Skin of body (tissue), 2 donors: Measurements from ENCODE around the gene TMEM231. TPM values are rescaled to one million over a fixed set of nuclear protein-coding genes. Genes with fewer than 3 reads are reported as not detected.
"Not testable (repeated sequence)": the region's sequence is repeated elsewhere in the genome, so short reads cannot be mapped to it uniquely, and the experiment has no call there.

Experiments
- DNase-seq: peaks from one replicate; lab custom pipeline; 2025; lab: John Stamatoyannopoulos, UW
- total RNA-seq: library from RNA; depleted of rRNA; stranded (reverse); fragments of >200 nt; gene quantifications from one replicate; pipeline ENCODE4 v1.2.3, GENCODE V29; 2014

The TMEM231 gene
- total RNA-seq, 1 donor from 2014 or later = 6.8 TPM

- DNase-seq = no peak
These were observed 23.3 kb downstream of the TMEM231 start for GRCh38 chr16:75532791-75533190.

- DNase-seq = no peak
These were observed 23.8 kb downstream of the TMEM231 start for GRCh38 chr16:75532142-75532765.

- no peak for DNase-seq
These were observed 26.1 kb downstream of the TMEM231 start for GRCh38 chr16:75529959-75530358.

- no peak for DNase-seq
These were observed 26.8 kb downstream of the TMEM231 start for GRCh38 chr16:75529056-75529905.

DNA sequence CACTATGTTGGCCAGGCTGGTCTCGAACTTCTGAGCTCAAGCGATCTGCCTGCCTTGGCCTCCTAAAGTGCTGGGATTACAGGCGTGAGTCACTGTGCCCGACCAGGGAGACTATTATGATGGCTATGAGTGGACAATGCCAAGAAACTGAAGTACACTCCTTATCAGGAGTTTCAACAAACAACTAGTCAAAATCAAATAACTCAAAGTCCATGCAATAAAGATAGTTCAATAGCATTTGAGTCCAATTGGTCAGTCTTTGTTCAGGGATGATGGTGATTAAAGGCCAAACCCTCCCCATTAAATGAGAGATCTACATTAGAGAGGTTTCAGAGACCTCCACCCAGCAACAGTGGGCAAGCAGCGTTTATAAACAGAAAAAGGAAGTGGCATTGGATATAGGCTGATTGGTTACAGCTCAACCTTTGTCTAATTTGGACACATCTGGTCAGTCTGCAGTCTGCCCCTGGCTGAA is 28.2 kb downstream of the TMEM231 start:
- no peak for DNase-seq

DNA sequence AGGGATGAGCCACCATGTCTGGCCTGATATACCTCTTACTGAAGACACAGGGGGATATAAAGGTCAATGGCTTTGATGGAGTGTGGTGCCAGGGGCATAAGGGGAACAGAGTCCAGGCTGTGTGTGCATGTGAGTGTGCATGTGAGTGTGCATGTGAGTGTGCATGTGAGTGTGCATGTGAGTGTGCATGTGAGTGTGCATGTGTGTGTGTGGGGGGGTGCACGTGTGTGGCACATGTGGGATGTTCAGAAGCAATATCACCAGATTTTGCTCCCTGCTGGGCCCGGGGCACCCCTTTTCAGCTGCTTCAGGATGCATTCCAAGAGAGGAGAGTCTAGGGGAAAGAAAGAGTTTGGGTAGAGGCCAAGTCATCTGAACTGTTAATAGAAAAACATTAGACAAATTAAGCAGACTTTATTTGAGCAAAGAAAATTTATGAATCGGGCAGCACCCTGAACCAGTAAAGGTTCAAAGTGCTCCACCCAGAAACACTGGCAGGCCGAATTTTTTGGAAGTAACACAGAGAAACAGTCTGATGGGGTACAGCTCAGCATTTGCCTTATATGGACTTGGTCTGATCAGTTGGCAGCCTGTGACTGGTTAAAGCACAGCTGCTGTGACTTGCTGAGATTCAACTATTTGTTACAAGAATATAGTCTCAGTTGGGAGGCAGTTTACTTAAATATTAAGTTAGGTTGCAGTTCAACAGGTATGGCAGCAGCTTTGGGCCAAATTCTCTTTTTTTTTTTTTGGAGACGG is 29.8 kb downstream of the TMEM231 start:
- no peak for DNase-seq

- no peak for DNase-seq
These were observed 36.9 kb downstream of the TMEM231 start for GRCh38 chr16:75519175-75519574.

DNA sequence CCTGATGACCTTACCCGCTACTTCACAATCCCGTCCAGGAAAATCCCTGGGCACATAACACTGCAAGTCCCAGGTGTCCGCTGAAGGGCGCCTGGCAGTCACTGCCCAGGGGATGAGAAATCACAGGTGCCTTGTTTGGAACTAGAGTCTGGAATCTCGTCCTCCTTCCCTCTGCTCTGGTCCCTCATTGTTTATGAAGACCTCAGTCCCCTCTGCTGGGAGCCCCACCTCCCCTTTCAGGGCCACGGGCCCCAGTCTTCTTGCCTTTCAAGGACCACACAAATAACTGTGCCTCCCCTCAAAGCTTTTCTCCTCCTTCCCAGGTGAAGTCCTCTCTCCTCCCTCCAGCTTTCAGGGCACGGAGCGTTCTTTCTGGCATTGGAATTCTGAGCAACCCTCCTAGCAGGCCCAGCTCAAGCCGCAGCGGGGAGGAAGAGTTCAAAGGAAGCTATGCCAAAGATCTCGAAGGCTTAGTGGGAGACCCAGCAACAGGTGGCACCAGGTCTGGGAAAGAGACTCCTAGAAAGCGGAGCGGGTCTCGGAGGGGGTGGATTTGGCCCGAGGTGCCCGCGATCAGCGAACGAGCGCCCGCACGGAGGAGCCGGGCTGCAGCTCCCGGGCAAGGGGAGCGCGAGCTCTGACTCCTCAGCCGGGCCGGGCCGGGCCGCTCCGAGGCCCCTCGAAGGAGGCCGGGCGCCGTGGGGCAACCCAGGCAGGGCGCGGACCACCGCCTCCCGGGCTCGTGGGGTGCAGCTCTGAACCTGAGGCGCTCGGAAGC is 39.7 kb downstream of the TMEM231 start:
- DNase-seq = not testable (repeated sequence)

DNA sequence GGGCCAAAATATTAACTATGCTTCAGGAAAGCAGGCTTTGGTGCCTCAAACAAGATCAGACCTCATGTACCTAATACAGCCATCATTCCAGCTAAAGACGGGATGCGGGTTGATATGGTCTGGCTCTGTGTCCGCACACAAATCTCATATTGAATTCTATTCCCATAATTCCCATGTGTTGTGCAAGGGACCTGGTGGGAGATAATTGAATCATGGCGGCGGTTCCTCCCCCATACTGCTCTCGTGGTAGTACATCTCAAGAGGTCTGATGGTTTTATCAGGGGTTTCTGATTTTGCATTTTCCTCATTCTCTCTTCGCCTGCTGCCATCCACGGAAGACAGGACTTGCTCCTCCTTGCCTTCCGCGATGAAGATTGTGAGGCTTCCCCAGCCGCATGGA is 41.8 kb downstream of the TMEM231 start:
- no peak for DNase-seq

- no peak for DNase-seq
These were observed 49.5 kb downstream of the TMEM231 start for GRCh38 chr16:75506574-75506973.

DNA sequence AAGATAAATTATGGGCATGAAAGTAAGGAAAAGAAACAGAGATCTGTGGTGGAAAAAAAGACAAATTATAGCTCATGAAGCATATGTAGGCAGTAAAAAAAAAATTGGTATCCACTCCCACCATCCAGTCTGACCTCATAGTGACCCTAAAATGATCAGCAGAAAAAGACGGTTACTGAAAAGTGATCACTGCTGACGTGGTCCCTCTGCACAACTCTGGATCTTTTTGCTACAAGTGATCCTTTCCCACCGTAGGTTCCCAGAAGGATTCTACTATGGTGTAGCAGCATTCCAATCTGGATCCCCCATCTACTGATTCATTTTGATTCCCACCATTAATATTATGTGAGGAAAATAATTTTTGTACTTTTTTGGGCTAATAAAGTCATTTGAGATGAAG is 49.9 kb downstream of the TMEM231 start:
- no peak for DNase-seq

DNA sequence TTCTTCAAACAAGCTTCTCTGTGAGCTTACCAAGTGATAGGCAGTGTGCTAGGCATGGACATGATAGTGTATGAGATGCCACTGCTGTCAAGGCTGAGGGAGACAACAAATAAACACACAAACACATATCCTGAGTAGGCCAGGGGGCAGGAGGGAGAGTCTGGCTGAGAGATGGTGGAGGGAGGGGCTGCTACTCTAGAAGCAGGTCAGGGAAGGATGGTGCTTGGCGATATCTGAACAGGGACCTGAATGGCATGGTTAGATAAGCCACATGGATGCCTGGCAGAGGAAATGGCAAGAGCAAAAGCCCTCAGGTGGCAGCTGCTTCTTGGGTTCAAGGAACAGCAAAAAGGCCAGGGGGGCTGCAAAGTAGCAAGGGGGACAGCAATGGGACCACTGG is 52.3 kb downstream of the TMEM231 start:
- no peak for DNase-seq

DNA sequence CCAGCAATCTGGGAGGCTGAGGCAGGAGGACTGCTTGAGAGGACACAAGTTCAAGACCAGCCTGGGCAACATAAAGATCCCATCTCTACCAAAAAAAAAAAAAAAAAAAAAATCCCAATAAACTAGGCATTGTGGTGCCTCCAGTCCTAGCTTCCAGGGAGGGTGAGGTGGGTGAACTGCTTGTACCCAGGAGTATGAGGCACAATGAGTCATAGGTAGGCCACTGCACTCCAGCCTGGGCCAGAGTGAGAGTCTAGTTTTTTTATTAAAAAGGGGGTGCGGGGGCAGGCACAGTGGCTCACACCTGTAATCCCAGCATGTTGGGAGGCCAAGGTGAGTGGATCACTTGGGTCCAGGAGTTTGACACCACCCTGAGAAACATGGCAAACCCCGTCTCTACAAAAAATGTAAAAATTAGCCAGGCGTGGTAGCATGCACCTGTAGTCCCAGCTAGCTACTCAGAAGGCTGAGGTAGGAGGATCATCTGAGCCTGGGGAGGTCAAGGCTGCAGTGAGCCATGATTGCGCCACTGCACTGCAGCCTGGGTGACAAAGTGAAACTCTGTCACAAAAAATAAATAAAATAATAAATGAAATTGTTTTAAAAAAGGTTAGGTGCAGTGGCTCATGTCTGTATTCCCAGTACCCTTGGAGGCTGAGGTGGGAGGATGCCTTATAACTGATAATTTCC is 53.0 kb downstream of the TMEM231 start:
- DNase-seq = no peak

DNA sequence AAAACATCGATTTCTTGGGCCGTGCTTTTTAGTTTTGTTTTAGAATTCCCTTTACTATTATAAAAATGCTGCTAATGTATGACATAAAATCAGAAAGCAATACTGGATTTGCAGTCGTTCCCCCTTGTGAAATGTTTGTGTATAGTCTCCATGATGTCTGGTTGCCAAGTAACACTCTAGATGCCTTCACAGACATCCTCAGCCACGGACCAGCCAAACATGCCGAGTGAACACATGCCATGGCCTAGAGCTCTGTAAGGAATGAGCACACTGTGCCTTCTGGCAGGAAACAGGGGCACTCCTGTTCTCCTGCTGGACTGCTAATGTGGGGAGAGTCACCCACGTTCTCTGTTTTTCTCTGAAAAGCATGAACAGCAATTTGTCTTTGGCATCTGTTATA is 54.2 kb downstream of the TMEM231 start:
- DNase-seq = peak; percentile 12

DNA sequence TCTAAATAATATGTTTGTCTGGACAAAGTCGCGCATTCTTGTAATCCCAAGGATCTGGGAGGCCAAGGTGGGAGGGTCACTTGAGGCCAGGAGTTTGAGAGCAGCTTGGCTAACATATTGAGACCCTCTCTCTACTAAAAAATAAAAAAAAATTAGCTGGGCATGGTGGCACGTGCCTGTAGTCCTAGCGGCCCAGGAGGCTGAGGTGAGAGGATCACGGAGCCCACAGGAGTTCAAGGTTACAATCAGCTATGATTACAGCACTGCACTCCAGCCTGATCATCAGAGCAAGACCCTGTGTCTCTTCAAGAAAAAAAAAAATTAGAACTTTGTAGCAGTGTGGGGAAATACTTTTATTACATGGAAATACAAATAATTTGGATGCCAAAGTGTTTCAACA is 54.7 kb downstream of the TMEM231 start:
- DNase-seq = no peak

DNA sequence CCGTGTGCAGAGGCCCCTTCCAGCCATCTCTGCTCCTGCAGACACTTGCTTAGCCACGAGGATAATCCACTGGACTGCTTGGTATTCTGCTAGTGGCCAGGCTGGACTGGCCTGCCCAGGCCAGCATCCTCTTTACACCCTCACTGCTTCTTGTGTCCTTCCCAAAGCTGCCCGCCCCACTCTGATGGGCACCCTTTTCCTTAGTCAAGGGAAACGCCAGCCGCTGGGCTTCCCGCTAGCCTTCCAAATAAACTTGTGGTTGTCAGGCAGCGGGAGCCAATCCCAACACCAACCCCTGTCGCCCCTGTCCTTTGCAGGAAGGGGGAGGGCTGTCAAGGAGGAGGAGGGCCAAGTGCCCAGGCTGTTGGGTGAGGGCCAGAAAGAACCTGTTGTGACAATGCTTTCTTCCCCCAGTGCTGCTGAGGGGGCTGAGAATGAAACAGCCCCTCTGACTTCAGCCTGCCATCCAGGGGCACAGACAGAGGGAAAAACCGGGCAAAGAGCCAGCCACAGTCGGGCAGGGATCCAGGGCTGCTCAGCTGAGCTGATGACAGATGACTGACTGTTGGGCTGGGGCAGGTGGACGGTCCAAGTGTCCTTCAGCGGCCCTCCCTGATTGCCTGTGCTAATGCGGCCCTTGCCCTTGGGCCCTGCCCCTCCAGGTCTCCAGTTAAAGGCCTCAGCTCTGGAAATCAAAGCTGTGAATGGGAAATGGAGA is 57.3 kb downstream of the TMEM231 start:
- DNase-seq = not testable (repeated sequence)

DNA sequence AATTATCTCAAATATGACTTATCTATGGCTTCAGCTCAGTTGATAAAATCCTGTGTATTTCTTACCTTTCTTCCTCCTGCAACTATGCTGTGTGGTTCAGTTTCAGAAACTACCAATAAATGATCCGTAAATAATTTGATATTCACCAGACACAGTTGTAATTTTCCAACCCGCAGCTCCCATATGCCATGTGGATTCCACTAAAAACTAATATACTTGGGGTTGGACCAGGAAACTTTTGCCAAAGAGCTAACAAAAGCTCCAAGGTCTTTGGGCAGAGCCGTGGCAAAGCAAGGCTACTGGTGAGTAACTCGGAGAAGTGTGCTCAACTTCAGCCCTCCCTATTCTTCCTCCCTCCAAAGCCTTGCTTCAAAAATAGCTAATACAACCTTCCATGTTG is 58.5 kb downstream of the TMEM231 start:
- DNase-seq = no peak

DNA sequence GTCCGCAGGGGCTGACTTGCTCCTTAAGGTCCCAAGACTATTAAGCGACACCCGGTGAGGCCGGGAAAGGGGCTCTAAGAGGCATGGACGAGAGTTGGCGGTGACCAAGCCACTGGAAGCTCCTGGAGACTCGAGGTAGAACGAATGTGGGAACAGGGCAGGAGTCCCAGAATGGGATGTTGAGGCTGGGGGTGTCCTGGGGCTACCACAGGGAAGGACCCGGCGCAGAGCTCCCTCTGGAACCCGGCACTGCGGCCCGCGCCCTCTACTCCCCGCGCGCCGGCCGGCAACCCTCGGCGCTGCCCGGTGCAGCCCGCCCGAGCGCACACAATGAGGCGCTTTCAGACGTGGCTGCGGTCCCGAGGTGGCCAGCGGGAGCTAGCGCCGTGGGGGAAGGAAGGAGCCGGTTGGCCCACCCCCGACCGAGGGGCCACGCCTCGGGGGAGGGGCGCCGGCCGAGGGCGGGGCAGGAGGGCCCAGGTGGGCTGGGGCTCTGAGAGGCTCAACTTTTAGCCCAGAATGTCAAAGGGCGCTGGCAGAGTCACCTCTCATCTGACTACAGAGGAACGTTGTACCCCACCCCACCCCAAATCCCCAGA is 60.9 kb downstream of the TMEM231 start, which contains the start of gene CHST6:
Gene CHST6 (minus strand): TSS at position 366 of the 599 bp plus-strand sequence. CDS start 15,613 bp downstream, outside the sequence.
- DNase-seq = no peak

DNA sequence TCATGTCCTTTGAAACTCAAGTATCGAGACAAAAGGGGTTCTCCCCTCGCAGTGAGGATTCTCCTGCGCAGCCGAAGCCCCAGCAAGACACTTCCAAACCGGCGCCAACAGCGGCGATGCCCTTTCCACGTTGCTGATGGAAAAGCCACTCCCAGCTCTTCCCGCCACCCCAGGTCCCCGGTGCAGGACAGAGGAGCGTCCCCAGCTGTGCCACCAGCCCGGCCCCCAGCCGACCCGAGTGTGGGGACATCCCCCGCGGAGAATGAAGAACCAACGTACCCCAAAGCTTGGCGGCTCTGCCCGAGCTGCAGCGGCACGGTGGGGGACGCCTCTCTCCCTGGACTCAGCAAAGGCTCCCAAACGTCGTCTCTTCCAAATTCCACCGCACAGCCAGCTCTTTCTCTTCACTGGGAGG is 61.4 kb downstream of the TMEM231 start:
- no peak for DNase-seq
